ENCODE results near the gene SERPINA6.

- TF ChIP-seq CTCF (IDR thresholded peaks at IDR 0.05; ENCODE audit: borderline replicate concordance, extremely low read depth, low read length, poor library complexity, severe bottlenecking) (no peak), EZH2 (IDR thresholded peaks at IDR 0.05; ENCODE audit: borderline replicate concordance, low read depth, low read length, severe bottlenecking) (no peak)
Observed at GRCh38 chr14:94349276-94349675, 26.1 kb upstream of the SERPINA6 start.

Data from DND-41 (cell line).